H9 (cell line): ENCODE data around the gene BRAT1. TPM values are rescaled to one million over a fixed set of nuclear protein-coding genes. Genes with fewer than 3 reads are reported as not detected.

Experiments used
- DNase-seq: peaks from one replicate; pipeline ENCODE4 v3.0.0-alpha.2; 2017
- H2AFZ ChIP-seq: one replicate; pipeline ENCODE4 v1.6.1; 2013; ENCODE audit warnings: mild to moderate bottlenecking, low read length, control low read depth, moderate library complexity
- H2AK5ac ChIP-seq: 2 replicates; pipeline ENCODE4 v1.6.1; 2013; ENCODE audit warnings: low read length, control low read depth, mixed read lengths; ENCODE audit not compliant: insufficient read length
- H2BK120ac ChIP-seq: one replicate; pipeline ENCODE4 v1.6.1; 2013; ENCODE audit warnings: low read depth, mild to moderate bottlenecking, low read length, control low read depth, inconsistent platforms; ENCODE audit not compliant: poor library complexity, severe bottlenecking
- H2BK12ac ChIP-seq: 2 replicates; pipeline ENCODE4 v1.6.1; 2013; ENCODE audit warnings: low read length, control low read depth, mixed read lengths, low read depth; ENCODE audit not compliant: insufficient read length
- H2BK15ac ChIP-seq: 2 replicates; pipeline ENCODE4 v1.6.1; 2013; ENCODE audit warnings: low read depth, low read length, control low read depth
- H2BK20ac ChIP-seq: one replicate; pipeline ENCODE4 v1.6.1; 2013; ENCODE audit warnings: low read depth, mild to moderate bottlenecking, low read length, control low read depth, inconsistent platforms; ENCODE audit not compliant: poor library complexity, severe bottlenecking
- H2BK5ac ChIP-seq: 2 replicates; pipeline ENCODE4 v1.6.1; 2013; ENCODE audit warnings: low read length, control low read depth, mixed read lengths; ENCODE audit not compliant: insufficient read length
- H3K14ac ChIP-seq: 2 replicates; pipeline ENCODE4 v1.6.1; 2013; ENCODE audit warnings: low read length, control low read depth; ENCODE audit not compliant: insufficient read depth
- H3K18ac ChIP-seq: 2 replicates; pipeline ENCODE4 v1.6.1; 2013; ENCODE audit warnings: low read depth, mild to moderate bottlenecking, mixed read lengths, low read length, control low read depth; ENCODE audit not compliant: insufficient read length
- H3K23ac ChIP-seq: 2 replicates; pipeline ENCODE4 v1.6.1; 2013; ENCODE audit warnings: low read length, control low read depth, mixed read lengths, low read depth; ENCODE audit not compliant: insufficient read length
- H3K23me2 ChIP-seq: 2 replicates; pipeline ENCODE4 v1.6.1; 2013; ENCODE audit warnings: low read depth, mild to moderate bottlenecking, mixed read lengths, low read length, control low read depth; ENCODE audit not compliant: insufficient read length, poor library complexity, severe bottlenecking
- H3K27ac ChIP-seq: 2 replicates; pipeline ENCODE4 v1.5.1; 2013; ENCODE audit warnings: low read length, control low read depth, mixed read lengths, low read depth; ENCODE audit not compliant: insufficient read length
- H3K27me3 ChIP-seq: 2 replicates; pipeline ENCODE4 v1.6.1; 2013; ENCODE audit warnings: low read length, control low read depth, inconsistent platforms; ENCODE audit not compliant: insufficient read depth
- H3K4ac ChIP-seq: 2 replicates; pipeline ENCODE4 v1.6.1; 2013; ENCODE audit warnings: low read depth, mild to moderate bottlenecking, control low read depth, inconsistent platforms, low read length, moderate library complexity
- H3K4me1 ChIP-seq: 2 replicates; pipeline ENCODE4 v1.6.1; 2013; ENCODE audit warnings: low read length, control low read depth, inconsistent platforms; ENCODE audit not compliant: insufficient read depth
- H3K4me2 ChIP-seq: 2 replicates; pipeline ENCODE4 v1.6.1; 2013; ENCODE audit warnings: low read length, control low read depth, mixed read lengths; ENCODE audit not compliant: insufficient read length, insufficient read depth
- H3K56ac ChIP-seq: 2 replicates; pipeline ENCODE4 v1.6.1; 2013; ENCODE audit warnings: low read depth, mild to moderate bottlenecking, mixed read lengths, low read length, control low read depth; ENCODE audit not compliant: insufficient read length
- H3K79me1 ChIP-seq: 2 replicates; pipeline ENCODE4 v1.6.1; 2013; ENCODE audit warnings: low read depth, mild to moderate bottlenecking, moderate library complexity, low read length, control low read depth, inconsistent platforms; ENCODE audit not compliant: insufficient read depth, poor library complexity, severe bottlenecking
- H3K79me2 ChIP-seq: 2 replicates; pipeline ENCODE4 v1.6.1; 2013; ENCODE audit warnings: low read length, control low read depth, inconsistent platforms; ENCODE audit not compliant: insufficient read depth
- H3K9ac ChIP-seq: 2 replicates; pipeline ENCODE4 v1.6.1; 2013; ENCODE audit warnings: low read length, control low read depth, mixed read lengths; ENCODE audit not compliant: insufficient read length; ENCODE audit errors: extremely low read depth
- H3K9me3 ChIP-seq: one replicate; pipeline ENCODE4 v1.6.1; 2013; ENCODE audit warnings: low read depth, low read length, inconsistent platforms; ENCODE audit not compliant: control insufficient read depth
- H3T11ph ChIP-seq: one replicate; pipeline ENCODE4 v1.6.1; 2013; ENCODE audit warnings: mild to moderate bottlenecking, low read length, control low read depth, inconsistent platforms
- H4K20me1 ChIP-seq: one replicate; pipeline ENCODE4 v1.6.1; 2013; ENCODE audit not compliant: control insufficient read depth, insufficient read length, insufficient read depth
- H4K5ac ChIP-seq: 2 replicates; pipeline ENCODE4 v1.6.1; 2013; ENCODE audit warnings: low read depth, mild to moderate bottlenecking, mixed read lengths, low read length, control low read depth; ENCODE audit not compliant: insufficient read length
- H4K8ac ChIP-seq: replicated peaks from 2 replicates; pipeline ENCODE4 v1.6.1; 2013; ENCODE audit warnings: low read length, control low read depth, mixed read lengths, low read depth; ENCODE audit not compliant: insufficient read length
- H4K91ac ChIP-seq: 2 replicates; pipeline ENCODE4 v1.6.1; 2013; ENCODE audit warnings: low read depth, mild to moderate bottlenecking, moderate library complexity, mixed read lengths, low read length, control low read depth; ENCODE audit not compliant: insufficient read length
- H3K27ac Mint-ChIP-seq, 3 experiments: 2 replicates in 2 of 3; 3 replicates in 1 of 3; pipeline ENCODE4 v1.8.0; 2020 to 2021; ENCODE audit warnings: mixed read lengths in 3 of 3, mild to moderate bottlenecking in 1 of 3, moderate library complexity in 1 of 3
- H3K27me3 Mint-ChIP-seq: 2 replicates; pipeline ENCODE4 v1.8.0; 2021; ENCODE audit warnings: low read depth, mild to moderate bottlenecking, moderate library complexity, mixed read lengths
- H3K36me3 Mint-ChIP-seq, 3 experiments: 2 replicates in 2 of 3; 3 replicates in 1 of 3; pipeline ENCODE4 v1.8.0; 2020 to 2021; ENCODE audit warnings: low read depth in 3 of 3, mixed read lengths in 3 of 3; ENCODE audit not compliant: insufficient read depth in 1 of 3
- H3K4me1 Mint-ChIP-seq, 2 experiments: 2 replicates each; pipeline ENCODE4 v1.8.0; 2020; ENCODE audit warnings: mixed read lengths in 2 of 2
- H3K4me3 Mint-ChIP-seq, 2 experiments: 2 replicates in 1 of 2; 3 replicates in 1 of 2; pipeline ENCODE4 v1.8.0; 2020 to 2021; ENCODE audit warnings: mild to moderate bottlenecking in 2 of 2, mixed read lengths in 2 of 2, moderate library complexity in 1 of 2
- H3K9me3 Mint-ChIP-seq, 2 experiments: 2 replicates in 1 of 2; 3 replicates in 1 of 2; pipeline ENCODE4 v1.8.0; 2020; ENCODE audit warnings: mild to moderate bottlenecking in 2 of 2, mixed read lengths in 2 of 2, moderate library complexity in 1 of 2
- CTCF ChIP-seq: fragments of 200-600 bp; sonication (generic); conservative IDR thresholded peaks from 3 replicates; pipeline ENCODE4 v1.8.0; 2021; ENCODE audit warnings: antibody characterized with exemption, mild to moderate bottlenecking
- WGBS: extraction: QIAGEN DNeasy Blood & Tissue Kit; methylation state at CpG from one replicate; pipeline ENCODE4 v1.1.7; 2013; ENCODE audit warnings: missing lambda C conversion rate, low lambda C conversion rate, mixed read lengths; ENCODE audit not compliant: insufficient read length; ENCODE audit errors: extremely low coverage; 5-methylcytosine and 5-hydroxymethylcytosine counted together
- total RNA-seq: library from RNA; stranded (reverse); gene quantifications from 2 replicates; pipeline ENCODE4 v1.2.1, GENCODE V29; 2021

Gene BRAT1
- total RNA-seq, 1 experiment from 2014 or later: 41.2 TPM

GRCh38 chr7:2604608-2605174 lies 49.4 kb upstream of the BRAT1 start:
- no peak overlapping the region for H2BK15ac ChIP-seq
- H4K8ac ChIP-seq: no peak overlapping the region
- no peaks in the 10 kb centered on the region for H3K79me1 ChIP-seq
- no peak overlapping the region; the same call in 1 of the 2 replicates for H3K14ac ChIP-seq
- H2BK120ac ChIP-seq: no peak overlapping the region
- no peak overlapping the region for H2AK5ac ChIP-seq
- H3K27ac ChIP-seq: no peak overlapping the region
- H3K4me3 Mint-ChIP-seq: no peak overlapping the region
- no peaks in the 10 kb centered on the region for H3K23me2 ChIP-seq
- H3K4ac ChIP-seq: no peak overlapping the region
- H3K9ac ChIP-seq: no peak overlapping the region
- DNase-seq: no peak
- H3K56ac ChIP-seq: no peak overlapping the region
- H3K79me2 ChIP-seq: no peaks in the 10 kb centered on the region
- no peaks in the 10 kb centered on the region for H3K27me3 Mint-ChIP-seq
- no peak overlapping the region for H2BK5ac ChIP-seq
- no peaks in the 10 kb centered on the region for H3K4me1 ChIP-seq
- H3K9me3 Mint-ChIP-seq: no peaks in the 10 kb centered on the region
- H2AFZ ChIP-seq: no peak overlapping the region
- no peak overlapping the region for H3K4me2 ChIP-seq
- H4K91ac ChIP-seq: no peak overlapping the region
- no peaks in the 10 kb centered on the region for H3K9me3 ChIP-seq
- no peak for TF ChIP-seq CTCF
- H2BK12ac ChIP-seq: no peak overlapping the region
- no peak overlapping the region for H3K27ac Mint-ChIP-seq
- H4K20me1 ChIP-seq: peaks cover 2% of the 10 kb centered on the region
- no peak overlapping the region for H2BK20ac ChIP-seq
- no peak overlapping the region for H3T11ph ChIP-seq
- H3K23ac ChIP-seq: no peak overlapping the region
- H3K27me3 ChIP-seq: no peaks in the 10 kb centered on the region
- H3K4me1 Mint-ChIP-seq: peaks cover 11 to 14% of the 10 kb centered on the region in 2 experiments
- H3K36me3 Mint-ChIP-seq: no peaks in the 10 kb centered on the region; a peak in 1 of 7 replicates
- no CpG with 5 or more reads among the region's 29 CpGs for WGBS
- no peak overlapping the region for H4K5ac ChIP-seq
- H3K18ac ChIP-seq: no peak overlapping the region
